Neural progenitor cell (in vitro differentiated cells): Measurements from ENCODE around the gene ALDH5A1. TPM values are rescaled to one million over a fixed set of nuclear protein-coding genes. Genes with fewer than 3 reads are reported as not detected.

Experiments
- DNase-seq: peaks from one replicate; pipeline ENCODE4 v3.0.0-alpha.2; 2016; ENCODE audit warnings: low spot score
- H2AFZ ChIP-seq: fragments of 200-600 bp; sonication (generic); replicated peaks from 2 replicates; pipeline ENCODE4 v1.6.1; 2016; ENCODE audit warnings: antibody characterized with exemption
- H3F3A ChIP-seq: fragments of 200-600 bp; sonication (generic); 2 replicates; pipeline ENCODE4 v1.6.1; 2016; ENCODE audit warnings: antibody characterized with exemption, low read depth
- H3K27ac ChIP-seq: fragments of 200-600 bp; sonication (generic); 2 replicates; pipeline ENCODE4 v1.5.1; 2016; ENCODE audit warnings: mild to moderate bottlenecking
- H3K27me3 ChIP-seq: fragments of 200-600 bp; sonication (generic); 2 replicates; pipeline ENCODE4 v1.6.1; 2016; ENCODE audit warnings: mild to moderate bottlenecking, moderate library complexity
- H3K36me3 ChIP-seq: fragments of 200-600 bp; sonication (generic); 2 replicates; pipeline ENCODE4 v1.5.1; 2016
- H3K4me1 ChIP-seq: fragments of 200-600 bp; sonication (generic); 2 replicates; pipeline ENCODE4 v1.6.1; 2016; ENCODE audit warnings: mixed run types
- H3K4me2 ChIP-seq: fragments of 200-600 bp; sonication (generic); 2 replicates; pipeline ENCODE4 v1.6.1; 2016
- H3K4me3 ChIP-seq: fragments of 200-600 bp; sonication (generic); 2 replicates; pipeline ENCODE4 v1.5.1; 2016
- H3K79me2 ChIP-seq: fragments of 200-600 bp; sonication (generic); 2 replicates; pipeline ENCODE4 v1.6.1; 2016; ENCODE audit warnings: low read depth
- H3K9ac ChIP-seq: fragments of 200-600 bp; sonication (generic); 2 replicates; pipeline ENCODE4 v1.6.1; 2016
- H3K9me3 ChIP-seq: fragments of 200-600 bp; sonication (generic); 2 replicates; pipeline ENCODE4 v1.5.1; 2016; ENCODE audit warnings: low read depth
- H4K20me1 ChIP-seq: fragments of 200-600 bp; sonication (generic); 2 replicates; pipeline ENCODE4 v1.6.1; 2016; ENCODE audit warnings: low read depth
- H3K27ac Mint-ChIP-seq: 3 replicates; pipeline ENCODE4 v1.8.0; 2021; ENCODE audit warnings: mixed read lengths
- H3K27me3 Mint-ChIP-seq: 2 replicates; pipeline ENCODE4 v1.8.0; 2022; ENCODE audit warnings: low read depth, mild to moderate bottlenecking, inconsistent platforms, moderate library complexity, mixed read lengths; ENCODE audit not compliant: insufficient read depth
- H3K36me3 Mint-ChIP-seq: 3 replicates; pipeline ENCODE4 v1.8.0; 2021; ENCODE audit warnings: mixed read lengths
- H3K4me1 Mint-ChIP-seq: 3 replicates; pipeline ENCODE4 v1.8.0; 2021; ENCODE audit warnings: mixed read lengths
- H3K4me3 Mint-ChIP-seq: 3 replicates; pipeline ENCODE4 v1.8.0; 2021; ENCODE audit warnings: mild to moderate bottlenecking, moderate library complexity, mixed read lengths
- H3K9me3 Mint-ChIP-seq: 3 replicates; pipeline ENCODE4 v1.8.0; 2020; ENCODE audit warnings: mixed read lengths
- CTCF ChIP-seq: fragments of 200-600 bp; sonication (generic); IDR thresholded peaks from 2 replicates; pipeline ENCODE4 v1.5.1; 2017; ENCODE audit warnings: antibody characterized with exemption, mild to moderate bottlenecking
- EZH2 ChIP-seq: fragments of 200-600 bp; sonication (generic); IDR thresholded peaks from 2 replicates; pipeline ENCODE4 v1.6.1; 2017; ENCODE audit warnings: antibody characterized with exemption, mild to moderate bottlenecking, moderate library complexity
- EZH2phosphoT487 ChIP-seq: fragments of 200-600 bp; sonication (generic); IDR thresholded peaks from 2 replicates; pipeline ENCODE4 v1.6.1; 2017; ENCODE audit warnings: antibody characterized with exemption
- total RNA-seq: library from RNA; depleted of rRNA; stranded (reverse); fragments of >200 nt; gene quantifications from 2 replicates; pipeline ENCODE4 v1.2.3, GENCODE V29; 2015; ENCODE audit warnings: low replicate concordance

Gene ALDH5A1
- total RNA-seq, 1 donor from 2014 or later = 10.8 TPM

- Mint-ChIP-seq H3K27me3 (peaks cover 3% of the 10 kb centered on the region), H3K36me3 (no peaks in the 10 kb centered on the region), H3K9me3 (no peaks in the 10 kb centered on the region), H3K27ac (no peak overlapping the region), H3K4me1 (no peaks in the 10 kb centered on the region), H3K4me3 (no peak overlapping the region)
- Histone ChIP-seq H2AFZ (no peak overlapping the region), H3K4me3 (no peak overlapping the region), H3K4me1 (no peaks in the 10 kb centered on the region), H4K20me1 (no peaks in the 10 kb centered on the region), H3K4me2 (no peak overlapping the region), H3F3A (no peaks in the 10 kb centered on the region), H3K27me3 (no peaks in the 10 kb centered on the region), H3K9ac (no peak overlapping the region), H3K79me2 (no peaks in the 10 kb centered on the region), H3K36me3 (no peaks in the 10 kb centered on the region), H3K27ac (no peak overlapping the region), H3K9me3 (no peaks in the 10 kb centered on the region)
- TF ChIP-seq CTCF = no peak
- TF ChIP-seq EZH2 = no peak
- no peak for TF ChIP-seq EZH2phosphoT487
- no peak for DNase-seq
These were observed 46.4 kb upstream of the ALDH5A1 start for GRCh38 chr6:24448396-24448795.

GRCh38 chr6:24448828-24449525 lies 45.8 kb upstream of the ALDH5A1 start:
- Histone ChIP-seq H3K36me3 (no peaks in the 10 kb centered on the region), H3K4me1 (no peaks in the 10 kb centered on the region), H4K20me1 (no peaks in the 10 kb centered on the region), H3K4me2 (no peak overlapping the region), H3K27ac (no peak overlapping the region), H3K4me3 (no peak overlapping the region), H3K79me2 (no peaks in the 10 kb centered on the region), H3F3A (no peaks in the 10 kb centered on the region), H3K27me3 (no peaks in the 10 kb centered on the region), H3K9me3 (no peaks in the 10 kb centered on the region), H2AFZ (no peak overlapping the region), H3K9ac (no peak overlapping the region)
- H3K27ac Mint-ChIP-seq = no peak overlapping the region
- TF ChIP-seq EZH2phosphoT487 (no peak), CTCF (no peak), EZH2 (no peak)
- no peak overlapping the region for H3K4me3 Mint-ChIP-seq
- H3K36me3 Mint-ChIP-seq = no peaks in the 10 kb centered on the region
- H3K4me1 Mint-ChIP-seq = no peaks in the 10 kb centered on the region
- no peak for DNase-seq
- peaks cover 3% of the 10 kb centered on the region for H3K27me3 Mint-ChIP-seq
- no peaks in the 10 kb centered on the region for H3K9me3 Mint-ChIP-seq

DNA sequence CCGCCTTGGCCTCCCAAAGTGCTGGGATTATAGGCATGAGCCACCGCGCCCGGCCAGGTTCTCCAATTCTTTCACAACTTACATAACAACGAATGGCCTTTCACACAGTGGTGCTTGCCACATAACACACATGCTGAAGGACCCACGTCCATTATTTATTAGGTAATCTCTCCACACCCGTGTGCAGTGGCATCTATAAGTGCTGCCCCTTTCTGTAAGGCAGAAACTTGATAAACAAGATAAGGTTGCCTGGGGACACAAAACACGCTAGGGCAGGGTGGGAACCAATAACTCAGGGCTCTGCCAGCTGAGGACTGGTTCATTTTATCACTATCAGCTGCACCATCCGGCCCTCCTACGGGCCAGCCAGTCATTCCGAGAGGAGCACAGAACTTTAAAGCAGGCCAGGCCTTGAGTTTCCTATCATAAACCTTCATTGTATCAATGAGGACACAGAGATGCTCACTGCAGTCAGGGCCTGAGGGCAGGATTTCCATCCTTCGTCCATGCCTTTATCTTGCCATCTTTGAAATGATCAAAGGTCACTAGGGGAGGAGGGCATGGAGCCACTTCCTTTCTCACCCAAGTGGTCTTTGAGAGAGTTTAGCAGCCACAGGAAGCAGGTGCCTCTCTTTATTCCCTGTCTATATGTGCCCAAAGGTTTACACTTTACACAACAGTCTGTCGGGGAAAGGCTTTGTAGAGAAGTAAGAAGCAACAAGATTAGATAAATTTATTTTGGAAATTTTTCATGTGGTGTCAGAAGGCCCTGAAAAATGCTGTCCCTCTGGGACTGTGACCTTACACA lies 43.0 kb upstream of the ALDH5A1 start:
- H3K4me3 Mint-ChIP-seq = no peak overlapping the region
- no peaks in the 10 kb centered on the region for H3K9me3 Mint-ChIP-seq
- peaks cover 5% of the 10 kb centered on the region for H3K27me3 Mint-ChIP-seq
- Histone ChIP-seq H3K4me3 (no peak overlapping the region), H3K79me2 (no peaks in the 10 kb centered on the region), H2AFZ (no peak overlapping the region), H3F3A (no peaks in the 10 kb centered on the region), H3K9ac (no peak overlapping the region), H4K20me1 (no peaks in the 10 kb centered on the region), H3K27me3 (no peaks in the 10 kb centered on the region), H3K9me3 (no peaks in the 10 kb centered on the region), H3K4me1 (no peaks in the 10 kb centered on the region), H3K36me3 (no peaks in the 10 kb centered on the region), H3K27ac (no peak overlapping the region), H3K4me2 (no peak overlapping the region)
- H3K4me1 Mint-ChIP-seq = no peaks in the 10 kb centered on the region
- no peak for DNase-seq
- H3K36me3 Mint-ChIP-seq = peaks cover 3% of the 10 kb centered on the region
- no peak overlapping the region for H3K27ac Mint-ChIP-seq
- TF ChIP-seq CTCF (no peak), EZH2 (no peak), EZH2phosphoT487 (no peak)
